GM19438 (cell line): ENCODE data around the gene RHOB.
A peak's percentile ranks its signal among the peaks of the same experiment; 100 is the strongest.
"Not testable (repeated sequence)": the region's sequence is repeated elsewhere in the genome, so short reads cannot be mapped to it uniquely, and the experiment has no call there.

ENCODE experiments used
- ATAC-seq: cut with Tn5 transposase; IDR thresholded peaks from one replicate; pipeline ENCODE4 v1.9.1; 2021; ENCODE audit warnings: low read depth; ENCODE audit not compliant: unreplicated experiment

RHOB gene

GRCh38 chr2:20422402-20423271, 24.2 kb upstream of the RHOB start:
- ATAC-seq: no peak

DNA sequence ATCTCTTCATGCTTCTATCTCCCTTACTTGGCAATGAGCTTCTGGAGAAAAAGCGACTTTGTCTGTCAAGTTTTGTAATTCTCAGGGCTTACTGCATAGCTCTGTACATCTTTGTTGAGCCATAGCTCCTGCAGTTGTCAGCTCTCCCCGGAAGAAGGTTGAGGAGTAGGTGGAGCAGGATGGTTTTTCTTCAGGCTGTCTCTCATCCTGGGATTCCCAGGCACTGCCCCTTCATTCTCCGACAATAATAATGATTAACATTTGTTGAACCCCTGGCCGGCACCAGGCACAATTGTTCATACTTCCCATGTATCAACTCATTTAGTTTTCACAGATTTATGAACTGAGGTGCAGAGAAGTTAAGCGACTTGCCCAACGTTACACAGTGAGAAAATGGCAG, 23.5 kb upstream of the RHOB start:
- no peak for ATAC-seq

DNA sequence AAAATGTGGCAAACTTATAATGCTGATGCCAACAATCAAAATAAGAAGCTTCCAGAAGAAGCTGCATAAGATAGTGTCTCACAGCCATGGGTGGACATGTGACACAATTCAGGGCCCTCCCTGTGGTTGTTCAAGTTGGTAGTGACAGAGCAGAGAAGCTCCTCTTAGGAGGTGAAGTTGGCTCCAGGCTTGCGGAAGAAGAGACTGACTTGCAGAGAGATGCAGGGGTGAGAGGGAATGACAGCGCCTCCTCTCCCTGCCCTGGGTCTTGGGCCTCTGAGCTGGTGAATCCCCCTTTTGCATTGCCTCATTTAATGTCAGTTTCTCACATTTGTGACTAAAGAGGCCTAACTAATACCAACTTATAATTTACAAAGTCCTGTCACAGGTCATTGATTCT, 23.0 kb upstream of the RHOB start:
- no peak for ATAC-seq

GRCh38 chr2:20424300-20425290, 22.3 kb upstream of the RHOB start:
- peak; percentile 76 for ATAC-seq

DNA sequence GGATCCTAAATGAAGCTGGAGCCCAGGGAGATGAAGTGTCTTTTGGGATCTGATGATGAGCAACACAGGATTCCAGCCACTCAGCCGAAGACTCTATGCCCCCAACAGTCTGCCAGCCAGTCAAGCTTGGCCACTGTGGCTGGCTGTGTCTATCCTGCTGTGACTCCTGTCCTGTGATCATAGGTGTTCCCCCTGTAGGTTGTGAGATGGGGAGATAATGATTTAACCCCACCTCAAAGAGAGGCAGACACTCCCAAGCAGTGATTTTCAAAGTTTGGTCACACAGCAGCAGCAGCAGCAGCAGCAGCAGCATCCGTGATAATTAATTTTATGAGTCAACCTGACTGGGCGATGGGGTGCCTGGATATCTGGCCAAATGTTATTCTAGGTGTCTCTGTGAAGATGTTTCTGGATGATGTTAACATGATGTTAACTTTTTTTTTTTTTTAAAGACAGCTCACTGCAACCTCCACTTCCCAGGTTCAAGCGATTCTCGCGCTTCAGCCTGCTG, 21.4 kb upstream of the RHOB start:
- ATAC-seq: peak; percentile 27

GRCh38 chr2:20425884-20426283, 21.0 kb upstream of the RHOB start:
- no peak for ATAC-seq

- no peak for ATAC-seq
These were observed 18.8 kb upstream of the RHOB start for GRCh38 chr2:20427931-20428526.

GRCh38 chr2:20428717-20429490, 18.0 kb upstream of the RHOB start:
- no peak for ATAC-seq

DNA sequence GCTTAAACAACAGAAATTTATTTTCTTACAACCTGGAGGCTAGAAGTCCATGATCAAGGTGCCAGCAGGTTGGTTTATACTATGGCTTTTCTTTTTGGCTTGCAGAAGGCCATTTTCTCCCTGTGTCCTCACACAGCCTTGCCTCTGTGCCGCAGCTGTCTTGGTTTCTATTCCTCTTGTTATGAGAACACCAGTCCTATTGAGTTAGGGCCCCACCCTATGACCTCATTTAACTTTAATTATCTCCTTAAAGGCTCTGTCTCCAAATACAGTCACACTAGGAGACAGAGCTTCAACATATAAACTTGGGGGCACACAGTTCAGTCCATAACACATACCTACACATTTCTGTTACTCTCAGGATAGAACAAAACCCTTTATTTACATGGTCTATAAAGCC, 17.3 kb upstream of the RHOB start:
- ATAC-seq: peak; percentile 50

DNA sequence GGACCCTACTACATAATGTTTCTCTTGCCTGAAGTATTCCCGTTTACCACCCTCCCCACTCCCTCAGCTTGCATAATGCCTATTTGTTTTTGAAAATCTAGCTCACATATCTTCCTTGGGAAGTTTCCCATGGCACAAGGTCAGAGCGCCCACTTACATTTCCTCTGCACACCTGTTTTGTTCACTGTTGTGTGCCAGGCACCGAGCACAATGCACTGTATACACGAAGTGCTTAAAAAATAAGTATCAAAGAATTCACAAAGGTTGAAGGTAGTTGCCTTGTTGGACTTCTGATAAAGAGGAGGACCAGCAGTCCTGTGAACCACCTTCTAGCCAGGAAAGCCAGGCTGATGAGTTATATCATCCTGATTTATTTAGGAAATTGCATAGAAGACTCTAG, 16.8 kb upstream of the RHOB start:
- no peak for ATAC-seq

DNA sequence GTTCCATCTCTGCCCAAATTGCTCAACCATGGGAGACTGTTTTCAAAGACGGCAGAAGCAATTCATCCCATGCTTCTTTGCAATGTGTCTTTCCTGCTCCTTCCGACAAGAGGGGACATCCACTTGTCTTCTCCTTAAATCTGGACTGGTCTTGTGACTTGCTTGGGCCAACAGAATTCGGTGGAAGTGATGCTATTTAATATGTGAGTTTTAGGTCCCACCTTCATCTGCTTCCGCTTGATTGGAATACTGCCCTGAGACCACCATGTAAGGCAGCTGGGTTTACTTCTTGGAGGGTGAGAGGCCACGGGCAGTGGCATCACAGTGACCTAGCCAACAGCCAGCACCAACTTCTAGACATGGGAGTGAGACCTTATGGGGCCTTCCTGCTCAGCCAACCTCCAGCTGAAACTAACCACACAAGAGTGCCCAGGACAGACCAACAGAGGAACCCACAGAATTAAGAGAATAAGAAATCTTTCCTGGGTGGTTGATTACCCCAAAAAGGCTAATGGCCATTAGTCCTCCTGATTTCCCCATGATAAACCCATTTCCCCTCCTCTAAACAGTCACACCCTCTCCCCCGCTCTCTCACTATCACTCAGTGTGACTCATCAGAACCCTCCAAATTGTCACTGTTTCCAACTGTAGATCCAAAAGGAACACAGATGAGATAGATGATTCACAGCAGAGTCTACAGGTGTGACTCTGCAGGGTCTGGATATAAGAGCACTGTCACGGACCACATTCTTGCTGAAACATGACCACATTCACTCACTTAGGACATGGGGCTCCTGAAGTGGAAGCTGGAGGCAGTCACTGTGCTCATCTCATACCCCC, 16.2 kb upstream of the RHOB start:
- ATAC-seq: no peak

DNA sequence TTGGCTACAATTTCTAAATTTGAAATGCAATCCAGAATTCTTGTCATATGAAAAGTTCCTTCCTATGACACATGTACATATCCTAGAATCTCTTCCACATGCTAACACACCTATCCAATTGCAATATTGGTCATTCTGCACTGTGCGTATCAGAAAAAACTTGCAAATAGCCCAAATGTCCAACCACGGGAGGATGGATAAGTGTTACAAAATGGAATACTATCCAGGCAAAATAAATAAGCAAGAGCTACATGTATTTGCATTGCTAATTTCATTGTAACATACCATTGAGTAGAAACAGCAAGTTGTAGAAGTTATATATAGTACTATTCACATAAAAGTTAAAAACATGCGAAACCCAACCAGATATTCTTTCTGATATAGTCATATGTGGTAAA, 15.6 kb upstream of the RHOB start:
- ATAC-seq: no peak

- ATAC-seq: no peak
These were observed 15.1 kb upstream of the RHOB start for GRCh38 chr2:20431772-20432171.

DNA sequence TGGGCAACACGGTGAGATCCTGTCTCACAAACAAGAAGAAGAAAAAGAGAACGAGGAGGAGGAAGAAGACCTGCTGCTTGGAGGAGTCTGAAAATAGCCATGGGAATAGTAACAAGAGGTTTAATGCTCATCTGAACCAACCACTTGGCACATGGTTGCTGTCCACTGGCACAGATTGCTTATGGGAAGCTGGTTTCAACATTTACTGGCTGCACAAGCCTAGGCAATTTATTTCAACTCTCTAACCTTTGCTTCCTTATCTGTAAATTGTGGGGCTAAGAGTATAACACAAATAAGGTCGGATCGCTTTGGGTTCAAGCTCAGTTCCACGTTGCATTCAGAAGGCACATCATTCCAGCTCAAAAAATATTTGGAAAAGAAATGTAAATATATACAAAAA, 14.2 kb upstream of the RHOB start:
- ATAC-seq: no peak

DNA sequence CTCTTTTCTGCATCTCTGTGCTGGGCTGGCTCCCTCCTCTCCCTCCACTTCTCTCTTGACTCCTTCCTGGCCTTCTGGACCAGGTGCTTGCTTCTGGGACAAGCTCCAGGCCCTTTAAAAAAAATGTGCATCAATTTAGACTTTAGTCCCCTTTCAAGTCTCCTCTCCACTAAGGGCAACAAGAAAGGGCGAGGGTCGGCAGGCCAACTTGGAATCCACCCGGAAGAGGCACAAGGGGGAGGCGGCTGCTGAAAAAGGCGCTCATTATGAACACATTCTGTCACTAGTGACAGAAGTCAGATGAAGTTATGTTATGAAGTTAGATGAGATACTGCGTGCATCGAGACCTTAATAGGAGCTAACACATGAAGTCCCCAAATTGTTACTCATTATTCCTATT, 13.6 kb upstream of the RHOB start:
- ATAC-seq: no peak

DNA sequence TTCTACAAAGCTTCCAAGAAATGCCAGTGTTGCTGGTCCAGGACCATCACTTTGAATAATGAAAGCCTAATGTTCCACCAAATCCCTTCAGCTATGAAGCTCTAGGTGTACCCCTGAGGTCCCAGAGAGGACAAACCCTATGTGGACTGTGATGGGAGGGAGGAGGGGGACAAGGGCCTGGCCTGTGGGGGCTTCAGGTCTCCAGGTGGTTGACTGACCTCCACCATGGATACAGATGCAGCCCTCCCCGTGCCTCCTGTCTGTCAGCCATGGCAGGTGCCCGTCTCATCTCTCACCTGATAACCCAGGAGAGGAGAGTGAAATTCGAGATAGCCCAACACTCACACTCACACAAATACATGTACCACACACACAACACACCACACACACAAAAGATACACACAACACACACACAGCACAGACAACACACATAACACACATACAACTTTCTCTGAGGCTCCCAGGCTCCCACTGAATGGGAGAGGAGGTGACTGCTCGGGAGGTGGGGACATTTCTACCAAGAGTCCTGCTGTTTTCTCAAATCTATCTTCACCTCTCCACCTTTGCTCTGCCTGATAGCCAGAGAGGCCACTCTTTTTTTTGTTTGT, 12.8 kb upstream of the RHOB start:
- ATAC-seq: no peak

DNA sequence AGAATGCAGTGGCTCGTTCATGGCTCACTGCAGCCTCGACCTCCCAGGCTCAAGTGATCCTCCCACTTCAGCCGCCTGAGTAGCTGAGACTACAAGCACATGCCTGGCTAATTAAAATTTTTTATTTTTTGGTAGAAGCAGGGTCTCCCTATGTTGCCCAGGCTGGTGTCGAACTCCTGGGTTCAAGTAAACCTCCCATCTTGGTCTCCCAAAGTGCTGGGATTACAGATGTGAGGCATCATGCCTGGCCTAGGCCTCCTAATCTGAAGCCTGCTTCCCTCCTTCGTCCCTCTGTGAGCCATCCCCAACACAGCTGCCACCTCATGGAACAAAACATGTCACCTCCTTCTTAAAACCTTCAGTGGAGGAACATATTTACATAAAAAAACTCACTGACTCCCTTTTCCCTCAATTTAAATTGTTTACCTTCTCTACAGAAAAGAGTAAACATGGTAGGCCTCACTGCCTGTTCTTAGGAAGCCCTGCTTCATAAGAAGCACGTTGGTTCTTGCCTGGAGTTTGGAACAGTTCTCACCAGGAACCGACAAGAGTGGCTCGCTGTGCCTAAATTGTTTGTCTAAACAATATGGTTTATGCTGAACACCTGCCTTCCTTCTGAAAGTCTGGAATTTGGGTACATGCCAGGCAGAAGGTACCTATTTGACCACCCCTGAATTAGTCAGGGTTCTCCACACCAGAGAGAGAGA, 12.1 kb upstream of the RHOB start:
- no peak for ATAC-seq

DNA sequence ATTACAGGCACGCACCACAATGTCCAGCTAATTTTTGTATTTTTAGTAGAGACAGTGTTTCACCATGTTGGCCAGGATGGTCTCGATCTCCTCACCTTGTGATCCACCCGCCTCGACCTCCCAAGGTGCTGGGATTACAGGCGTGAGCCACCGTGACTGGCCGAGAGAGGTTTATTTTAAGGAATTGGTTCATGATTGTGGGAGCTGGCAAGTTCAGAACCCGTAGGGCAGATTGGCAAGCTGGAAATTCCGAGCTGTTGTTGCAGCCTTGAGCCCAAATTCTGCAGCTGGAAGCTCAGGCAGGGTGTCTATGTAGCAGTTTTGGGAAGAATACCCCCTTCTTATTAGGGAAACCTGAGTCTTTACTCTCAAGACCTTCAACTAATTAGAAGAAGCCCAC, 11.4 kb upstream of the RHOB start:
- ATAC-seq: not testable (repeated sequence)
